T-helper 1 cell treated with Interleukin-12 subunit alpha and Interleukin-12 subunit beta and Interleukin-4 antibody, amounts not matched to agents 30 μg/mL and 1 μg/mL, for 36 hours (primary cell): ENCODE results near the gene UBAP1L.
"Not testable (repeated sequence)": the region's sequence is repeated elsewhere in the genome, so short reads cannot be mapped to it uniquely, and the experiment has no call there.

Experiments used
- H3K27ac Mint-ChIP-seq: one replicate; pipeline ENCODE4 v1.8.0; 2021; ENCODE audit warnings: mild to moderate bottlenecking, mixed read lengths
- H3K27me3 Mint-ChIP-seq: one replicate; pipeline ENCODE4 v1.8.0; 2021; ENCODE audit warnings: low read depth, mixed read lengths
- H3K36me3 Mint-ChIP-seq: one replicate; pipeline ENCODE4 v1.8.0; 2021; ENCODE audit warnings: low read depth, mixed read lengths
- H3K4me1 Mint-ChIP-seq: one replicate; pipeline ENCODE4 v1.8.0; 2021; ENCODE audit warnings: low read depth, mixed read lengths
- H3K4me3 Mint-ChIP-seq: one replicate; pipeline ENCODE4 v1.8.0; 2021; ENCODE audit warnings: mild to moderate bottlenecking, moderate library complexity, mixed read lengths
- H3K9me3 Mint-ChIP-seq: one replicate; pipeline ENCODE4 v1.8.0; 2021; ENCODE audit warnings: mixed read lengths

Gene UBAP1L

GRCh38 chr15:65082303-65082953 lies 32.6 kb downstream of the UBAP1L start:
- no peaks in the 10 kb centered on the region for H3K36me3 Mint-ChIP-seq
- peaks cover 34% of the 10 kb centered on the region for H3K27me3 Mint-ChIP-seq
- H3K9me3 Mint-ChIP-seq: no peaks in the 10 kb centered on the region
- peaks cover 13% of the 10 kb centered on the region for H3K4me1 Mint-ChIP-seq
- H3K27ac Mint-ChIP-seq: peak overlapping the region; percentile 60
- H3K4me3 Mint-ChIP-seq: peak overlapping the region; percentile 2

- peaks cover 34% of the 10 kb centered on the region for H3K27me3 Mint-ChIP-seq
- H3K4me3 Mint-ChIP-seq: no peak overlapping the region
- no peak overlapping the region for H3K27ac Mint-ChIP-seq
These were observed 33.2 kb downstream of the UBAP1L start for GRCh38 chr15:65081758-65082157.

GRCh38 chr15:65081270-65081669 lies 33.7 kb downstream of the UBAP1L start:
- Mint-ChIP-seq H3K36me3 (no peaks in the 10 kb centered on the region), H3K4me1 (peaks cover 13% of the 10 kb centered on the region), H3K27ac (no peak overlapping the region), H3K4me3 (no peak overlapping the region), H3K27me3 (peaks cover 38% of the 10 kb centered on the region), H3K9me3 (no peaks in the 10 kb centered on the region)

More at GRCh38 chr15:65081758-65082157, 33.2 kb downstream of the UBAP1L start:
- Mint-ChIP-seq H3K4me1 (peaks cover 13% of the 10 kb centered on the region), H3K9me3 (no peaks in the 10 kb centered on the region), H3K36me3 (no peaks in the 10 kb centered on the region)

GRCh38 chr15:65079580-65079979 lies 35.4 kb downstream of the UBAP1L start:
- H3K36me3 Mint-ChIP-seq: no peaks in the 10 kb centered on the region
- no peaks in the 10 kb centered on the region for H3K9me3 Mint-ChIP-seq
- H3K27ac Mint-ChIP-seq: no peak overlapping the region
- peaks cover 13% of the 10 kb centered on the region for H3K4me1 Mint-ChIP-seq
- peaks cover 39% of the 10 kb centered on the region for H3K27me3 Mint-ChIP-seq
- H3K4me3 Mint-ChIP-seq: no peak overlapping the region

GRCh38 chr15:65077981-65078352 lies 37.0 kb downstream of the UBAP1L start:
- Mint-ChIP-seq H3K36me3 (no peaks in the 10 kb centered on the region), H3K27me3 (peaks cover 30% of the 10 kb centered on the region), H3K27ac (no peak overlapping the region), H3K4me3 (no peak overlapping the region), H3K9me3 (no peaks in the 10 kb centered on the region), H3K4me1 (peaks cover 13% of the 10 kb centered on the region)

- Mint-ChIP-seq H3K36me3 (no peaks in the 10 kb centered on the region), H3K27ac (no peak overlapping the region), H3K4me1 (peaks cover 8% of the 10 kb centered on the region), H3K9me3 (no peaks in the 10 kb centered on the region), H3K4me3 (no peak overlapping the region), H3K27me3 (peaks cover 24% of the 10 kb centered on the region)
These were observed 37.6 kb downstream of the UBAP1L start for GRCh38 chr15:65077291-65077980.

DNA sequence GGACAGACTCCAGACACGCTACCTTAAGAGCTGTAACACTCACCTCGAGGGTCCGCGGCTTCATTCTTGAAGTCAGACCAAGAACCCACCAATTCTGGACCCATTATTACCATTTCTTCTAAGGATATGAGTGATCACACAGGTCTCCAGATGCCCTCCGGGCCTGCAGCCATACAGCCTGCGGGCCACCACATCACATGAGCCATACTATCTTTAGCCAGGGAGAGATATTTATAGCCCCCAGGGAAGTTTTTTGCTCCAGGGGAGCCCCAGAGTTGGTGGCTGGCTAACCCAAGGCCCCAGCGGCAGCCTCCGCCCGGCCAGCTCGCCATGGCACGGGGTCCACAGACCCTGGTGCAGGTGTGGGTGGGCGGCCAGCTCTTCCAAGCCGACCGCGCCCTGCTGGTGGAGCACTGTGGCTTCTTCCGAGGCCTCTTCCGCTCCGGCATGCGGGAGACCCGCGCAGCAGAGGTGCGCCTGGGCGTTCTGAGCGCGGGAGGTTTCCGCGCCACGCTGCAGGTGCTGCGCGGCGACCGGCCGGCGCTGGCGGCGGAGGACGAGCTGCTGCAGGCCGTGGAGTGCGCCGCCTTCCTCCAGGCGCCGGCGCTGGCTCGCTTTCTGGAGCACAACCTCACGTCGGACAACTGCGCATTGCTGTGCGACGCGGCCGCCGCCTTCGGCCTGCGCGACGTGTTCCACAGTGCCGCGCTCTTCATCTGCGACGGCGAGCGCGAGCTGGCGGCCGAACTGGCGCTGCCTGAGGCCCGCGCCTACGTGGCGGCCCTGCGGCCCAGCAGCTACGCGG lies 38.3 kb downstream of the UBAP1L start, which contains the start of gene KBTBD13:
KBTBD13 (plus strand) TSS at position 261 of the 805 bp plus-strand sequence; CDS start at position 331, 70 bp downstream.
- H3K27me3 Mint-ChIP-seq: peaks cover 21% of the 10 kb centered on the region
- no peak within 1 kb of the TSS for H3K27ac Mint-ChIP-seq
- H3K4me1 Mint-ChIP-seq: peaks cover 5% of the 10 kb centered on the region
- no peaks in the 10 kb centered on the region for H3K9me3 Mint-ChIP-seq
- H3K36me3 Mint-ChIP-seq: no peaks in the 10 kb centered on the region
- H3K4me3 Mint-ChIP-seq: no peak within 1 kb of the TSS

DNA sequence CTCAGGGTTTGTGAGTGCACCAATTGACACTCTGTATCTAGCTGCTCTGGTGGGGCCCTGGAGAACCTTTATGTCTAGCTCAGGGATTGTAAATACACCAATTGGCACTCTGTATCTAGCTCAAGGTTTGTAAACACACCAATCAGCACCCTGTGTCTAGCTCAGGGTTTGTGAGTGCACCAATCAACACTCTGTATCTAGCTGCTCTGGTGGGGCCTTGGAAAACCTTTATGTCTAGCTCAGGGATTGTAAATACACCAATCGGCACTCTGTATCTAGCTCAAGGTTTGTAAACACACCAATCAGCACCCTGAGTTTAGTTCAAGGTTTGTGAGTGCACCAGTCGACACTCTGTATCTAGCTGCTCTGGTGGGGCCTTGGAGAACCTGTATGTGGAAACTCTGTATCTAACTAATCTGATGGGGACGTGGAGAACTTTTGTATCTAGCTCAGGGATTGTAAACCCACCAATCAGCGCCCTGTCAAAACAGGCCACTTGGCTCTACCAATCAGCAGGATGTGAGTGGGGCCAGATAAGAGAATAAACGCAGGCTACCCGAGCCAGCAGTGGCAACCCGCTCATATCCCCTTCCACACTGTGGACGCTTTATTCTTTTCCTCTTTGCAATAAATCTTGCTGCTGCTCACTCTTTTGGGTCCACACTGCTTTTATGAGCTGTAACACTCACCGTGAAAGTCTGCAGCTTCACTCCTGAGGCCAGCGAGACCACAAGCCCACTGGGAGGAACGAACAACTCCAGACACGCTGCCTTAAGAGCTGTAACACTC lies 39.2 kb downstream of the UBAP1L start:
- H3K9me3 Mint-ChIP-seq, H3K36me3 Mint-ChIP-seq, H3K4me1 Mint-ChIP-seq, H3K4me3 Mint-ChIP-seq, H3K27ac Mint-ChIP-seq: not testable (repeated sequence)
- H3K27me3 Mint-ChIP-seq: peaks cover 21% of the 10 kb centered on the region

- H3K27ac Mint-ChIP-seq, H3K4me3 Mint-ChIP-seq, H3K9me3 Mint-ChIP-seq, H3K36me3 Mint-ChIP-seq, H3K4me1 Mint-ChIP-seq: not testable (repeated sequence)
- peaks cover 22% of the 10 kb centered on the region for H3K27me3 Mint-ChIP-seq
These were observed 40.1 kb downstream of the UBAP1L start for GRCh38 chr15:65074946-65075345.

GRCh38 chr15:65072617-65073016 lies 42.4 kb downstream of the UBAP1L start:
- no peak overlapping the region for H3K27ac Mint-ChIP-seq
- H3K9me3 Mint-ChIP-seq: no peaks in the 10 kb centered on the region
- peaks cover under 1% of the 10 kb centered on the region for H3K4me1 Mint-ChIP-seq
- no peaks in the 10 kb centered on the region for H3K36me3 Mint-ChIP-seq
- H3K27me3 Mint-ChIP-seq: peaks cover 24% of the 10 kb centered on the region
- H3K4me3 Mint-ChIP-seq: no peak overlapping the region

DNA sequence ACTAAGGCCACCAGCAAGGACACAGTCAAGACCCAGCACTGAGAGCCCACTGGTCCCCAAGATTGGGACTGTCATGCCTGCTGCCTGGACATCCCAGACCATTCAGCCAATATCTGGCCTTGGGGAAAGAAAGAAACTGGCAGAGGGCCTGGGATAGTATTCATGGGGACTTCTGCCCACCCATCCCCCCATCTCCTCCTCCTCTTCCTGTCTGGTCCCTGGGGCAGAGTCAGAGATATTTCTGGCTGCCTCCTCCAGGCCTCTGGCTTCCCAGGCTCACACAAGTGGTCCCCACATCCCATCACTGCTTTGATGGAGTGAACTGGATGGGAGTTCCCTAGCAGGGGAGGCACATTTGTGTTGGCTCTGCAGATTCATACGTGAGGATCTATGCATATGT lies 43.0 kb downstream of the UBAP1L start:
- H3K27me3 Mint-ChIP-seq: peaks cover 29% of the 10 kb centered on the region
- no peak overlapping the region for H3K27ac Mint-ChIP-seq
- H3K36me3 Mint-ChIP-seq: no peaks in the 10 kb centered on the region

DNA sequence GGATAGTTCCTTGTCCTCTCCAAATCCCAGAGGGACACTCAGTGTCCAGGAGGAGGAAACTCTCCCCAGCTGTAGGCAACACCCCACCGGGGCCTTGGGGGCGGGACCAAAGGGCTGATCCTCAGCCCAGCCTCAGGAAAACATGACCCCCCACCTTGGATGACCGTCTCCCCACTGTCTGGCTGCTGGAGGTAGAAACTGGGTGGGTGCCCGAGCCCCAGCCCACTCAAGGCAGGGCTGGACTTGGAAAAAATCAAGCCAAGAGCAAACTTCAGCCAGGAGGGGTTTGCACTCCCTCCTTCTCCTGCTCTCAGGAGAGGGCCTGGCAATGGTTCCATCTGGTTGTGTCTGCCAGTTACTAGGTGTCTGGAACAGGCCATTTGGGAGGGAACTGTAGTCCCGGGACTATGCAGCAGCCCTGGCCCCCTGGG lies 43.6 kb downstream of the UBAP1L start:
- Mint-ChIP-seq H3K27ac (no peak overlapping the region), H3K9me3 (no peaks in the 10 kb centered on the region), H3K4me3 (no peak overlapping the region), H3K4me1 (peaks cover 2% of the 10 kb centered on the region), H3K36me3 (no peaks in the 10 kb centered on the region), H3K27me3 (peaks cover 33% of the 10 kb centered on the region)

More for the DNA sequence above, 43.0 kb downstream of the UBAP1L start:
- Mint-ChIP-seq H3K9me3 (no peaks in the 10 kb centered on the region), H3K4me1 (peaks cover 2% of the 10 kb centered on the region), H3K4me3 (no peak overlapping the region)

- H3K36me3 Mint-ChIP-seq: no peaks in the 10 kb centered on the region
- no peak overlapping the region for H3K4me3 Mint-ChIP-seq
- peaks cover 2% of the 10 kb centered on the region for H3K4me1 Mint-ChIP-seq
- H3K9me3 Mint-ChIP-seq: no peaks in the 10 kb centered on the region
- no peak overlapping the region for H3K27ac Mint-ChIP-seq
- peaks cover 43% of the 10 kb centered on the region for H3K27me3 Mint-ChIP-seq
These were observed 45.0 kb downstream of the UBAP1L start for GRCh38 chr15:65069779-65070546.
